Aorta (tissue), 5 donors: Measurements from ENCODE around the gene GNAI3. TPM values are rescaled to one million over a fixed set of nuclear protein-coding genes. Genes with fewer than 3 reads are reported as not detected.

Experiments used
- ATAC-seq: fragments of 200-7000 bp; cut with Tn5 transposase; one replicate; pipeline ENCODE4 v1.9.1; 2022; ENCODE audit warnings: moderate library complexity; ENCODE audit not compliant: low FRiP score
- DNase-seq, 2 donors: peaks; one replicate each; pipeline ENCODE4 v3.0.0-alpha.2; 2020
- H3K27ac ChIP-seq, 2 donors: one replicate each; pipeline ENCODE4 v1.5.1; 2013; ENCODE audit warnings: low read length in 2 of 2, mild to moderate bottlenecking in 2 of 2, moderate library complexity in 2 of 2, control low read depth in 1 of 2, inconsistent platforms in 1 of 2, low read depth in 1 of 2
- H3K27me3 ChIP-seq, 2 donors: one replicate each; pipeline ENCODE4 v1.6.1; 2013; ENCODE audit warnings: control low read depth in 1 of 2, low read length in 1 of 2, mild to moderate bottlenecking in 1 of 2, moderate library complexity in 1 of 2; ENCODE audit not compliant: insufficient read depth in 2 of 2, control insufficient read depth in 1 of 2
- H3K36me3 ChIP-seq, 2 donors: one replicate each; pipeline ENCODE4 v1.6.1; 2013; ENCODE audit warnings: control low read depth in 1 of 2, low read length in 1 of 2, mild to moderate bottlenecking in 1 of 2; ENCODE audit not compliant: insufficient read depth in 2 of 2, control insufficient read depth in 1 of 2
- H3K4me1 ChIP-seq, 2 donors: one replicate each; pipeline ENCODE4 v1.6.1; 2013; ENCODE audit warnings: low read length in 2 of 2, control low read depth in 1 of 2, mild to moderate bottlenecking in 1 of 2, moderate library complexity in 1 of 2; ENCODE audit not compliant: insufficient read depth in 2 of 2, control insufficient read depth in 1 of 2
- H3K4me3 ChIP-seq, 2 donors: one replicate each; pipeline ENCODE4 v1.5.1; 2013; ENCODE audit warnings: low read length in 2 of 2, control low read depth in 1 of 2, mild to moderate bottlenecking in 1 of 2
- H3K9me3 ChIP-seq: one replicate; pipeline ENCODE4 v1.6.1; 2013; ENCODE audit warnings: mild to moderate bottlenecking, low read length; ENCODE audit not compliant: control insufficient read depth
- WGBS, 2 donors: extraction: QIAGEN DNeasy Blood & Tissue Kit; methylation state at CpG; one replicate each; pipeline ENCODE4 v1.1.7; 2013; 5-methylcytosine and 5-hydroxymethylcytosine counted together
- intact Hi-C, 2 donors: fragments of 100-400 bp; cut with DNase I; formaldehyde crosslinking; loops; one replicate each; pipeline versions ENCODE4 v1.14.2 to v1.15.0; 2022
- polyA plus RNA-seq, 2 donors: library from polyadenylated mRNA; stranded (reverse); fragments of 200-250 nt; gene quantifications; one replicate each; pipeline ENCODE4 v1.2.3, GENCODE V29; 2013
- total RNA-seq, 2 donors: library from RNA; stranded (reverse); fragmentation: NEBNext Ultra II Directional; extraction: Animal tissue kit (Norgen Biotek cat#: 25700); gene quantifications; one replicate each; pipeline ENCODE4 v1.2.1, GENCODE V29; 2021
- donor health status: healthy with polysubstance abuse.
- donor health status: Bipolar disorder and iron deficiency.
- donor health status: DM: no; HTN: no; CAD: no.
- donor health status: DM: no; HTN: no; CAD: no.
- donor health status: DM: yes; HTN: yes; CAD: no.

Gene GNAI3
- total and polyA plus RNA-seq, 4 donors = 3.0 to 8.2 (median 5.1) TPM

DNA sequence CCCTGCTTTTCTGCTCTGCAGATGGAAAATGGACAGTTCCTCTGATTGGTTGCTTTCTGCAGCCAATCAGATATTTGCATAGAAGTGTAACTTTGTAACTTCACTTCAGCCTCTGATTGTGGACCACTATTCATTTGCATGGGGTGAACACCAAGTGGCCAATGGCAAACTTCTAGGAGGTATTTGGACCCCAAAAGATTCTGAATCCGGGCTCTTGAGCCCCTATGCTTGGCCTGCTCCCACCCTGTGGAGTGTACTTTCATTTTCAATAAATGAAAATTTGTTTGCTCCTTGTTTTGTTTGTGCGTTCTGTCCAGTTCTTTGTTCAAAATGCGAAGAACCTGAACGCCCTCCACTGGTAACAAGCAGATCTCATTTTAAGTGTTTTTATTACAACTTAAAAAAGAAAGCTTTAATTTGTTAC is 101.1 kb downstream of the GNAI3 start:
- WGBS, 2 donors = 59 to 81% methylated on average over 4 of the region's 4 CpGs
- Histone ChIP-seq H3K9me3 (no peaks in the 10 kb centered on the region), H3K36me3 (no peaks in the 10 kb centered on the region), H3K27ac (no peak overlapping the region), H3K27me3 (no peaks in the 10 kb centered on the region), H3K4me1 (peaks cover 0 to 5% of the 10 kb centered on the region in 2 donors), H3K4me3 (no peak overlapping the region)
- intact Hi-C loops = no loop called here
- ATAC-seq (no peak), DNase-seq (no peak)

- H3K4me1 ChIP-seq = peaks cover 0 to 5% of the 10 kb centered on the region in 2 donors
- no peaks in the 10 kb centered on the region for H3K36me3 ChIP-seq
- 4 to 9% methylated on average over 3 of the region's 3 CpGs for WGBS, 2 donors
- H3K9me3 ChIP-seq = no peaks in the 10 kb centered on the region
- intact Hi-C loops = no loop called here
- no peak for ATAC-seq
- H3K4me3 ChIP-seq = no peak overlapping the region
- no peak overlapping the region for H3K27ac ChIP-seq
- no peaks in the 10 kb centered on the region for H3K27me3 ChIP-seq
- DNase-seq = no peak
Measured at GRCh38 chr1:109650609-109651008, 102.2 kb downstream of the GNAI3 start.

DNA sequence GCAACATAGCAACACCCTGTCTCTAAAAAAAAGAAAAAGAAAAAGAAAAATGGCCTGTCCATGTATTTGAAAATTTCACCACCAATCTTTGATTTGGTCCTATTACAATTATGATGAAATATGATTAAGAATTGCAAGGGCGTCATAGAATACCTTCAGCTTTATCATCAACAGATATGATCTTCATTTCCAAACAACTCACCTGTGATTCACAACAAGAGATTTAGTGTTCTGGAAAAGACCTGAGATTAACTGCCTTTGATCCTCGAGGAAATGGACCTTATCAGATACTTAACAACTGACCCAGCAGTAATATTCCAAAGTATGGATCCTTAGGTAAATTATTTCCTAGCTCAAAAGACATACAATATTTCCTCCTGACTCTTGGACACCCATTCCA is 104.0 kb downstream of the GNAI3 start:
- Histone ChIP-seq H3K9me3 (no peaks in the 10 kb centered on the region), H3K27ac (no peak overlapping the region), H3K27me3 (no peaks in the 10 kb centered on the region), H3K4me1 (peaks cover 0 to 5% of the 10 kb centered on the region in 2 donors), H3K36me3 (no peaks in the 10 kb centered on the region), H3K4me3 (no peak overlapping the region)
- 92 to 98% methylated on average over 2 of the region's 2 CpGs for whole genome bisulfite sequencing, 2 donors
- DNase-seq (no peak), ATAC-seq (no peak)
- intact Hi-C loops = no loop called here

DNA sequence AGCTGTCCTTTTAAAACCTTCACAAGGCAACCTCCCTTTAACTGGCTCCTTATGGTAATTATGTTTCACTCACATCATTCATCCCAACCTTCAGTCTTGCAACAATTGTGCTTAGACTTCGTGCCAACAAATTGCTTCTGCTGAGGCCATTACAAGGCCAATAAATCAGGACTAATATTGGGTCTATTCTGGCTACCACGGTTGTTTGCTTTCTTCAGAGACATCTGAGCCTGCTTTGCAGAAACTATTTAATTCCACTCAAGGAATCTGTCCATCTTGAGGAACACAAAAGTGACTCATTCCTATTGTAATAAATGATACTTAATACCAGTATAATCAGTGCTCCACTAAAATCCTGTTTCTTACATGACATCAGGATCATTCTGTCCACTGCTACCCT is 104.9 kb downstream of the GNAI3 start:
- peaks cover 0 to 5% of the 10 kb centered on the region in 2 donors for H3K4me1 ChIP-seq
- no peaks in the 10 kb centered on the region for H3K9me3 ChIP-seq
- H3K36me3 ChIP-seq = no peaks in the 10 kb centered on the region
- intact Hi-C loops = no loop called here
- ATAC-seq = no peak
- DNase-seq = no peak
- no peak overlapping the region for H3K4me3 ChIP-seq
- WGBS, 2 donors = 80 to 81% methylated on average over 2 of the region's 2 CpGs
- H3K27me3 ChIP-seq = no peaks in the 10 kb centered on the region
- H3K27ac ChIP-seq = no peak overlapping the region

DNA sequence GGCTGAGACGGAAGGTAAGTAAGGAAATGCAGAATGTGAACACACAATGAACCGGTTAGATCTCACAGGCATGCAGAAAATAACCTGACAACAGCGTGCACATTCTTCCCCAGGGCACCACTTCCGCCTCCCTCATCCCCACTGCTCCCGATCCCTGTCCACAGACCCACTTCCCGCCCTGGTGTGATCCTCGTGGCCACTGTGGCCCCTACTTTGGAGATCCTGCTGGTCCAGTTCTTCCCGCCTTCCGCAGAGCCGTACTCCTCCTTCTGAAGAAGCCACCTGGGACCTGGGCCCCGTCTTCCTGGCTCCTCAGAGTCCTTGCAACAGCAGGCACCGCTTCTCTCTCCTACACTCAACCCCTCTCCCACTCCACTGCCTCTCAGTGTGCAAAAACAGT is 106.1 kb downstream of the GNAI3 start:
- H3K9me3 ChIP-seq = no peaks in the 10 kb centered on the region
- no peak for DNase-seq
- peaks cover 0 to 5% of the 10 kb centered on the region in 2 donors for H3K4me1 ChIP-seq
- H3K27me3 ChIP-seq = no peaks in the 10 kb centered on the region
- no peaks in the 10 kb centered on the region for H3K36me3 ChIP-seq
- no peak overlapping the region for H3K4me3 ChIP-seq
- intact Hi-C loops = no loop called here
- ATAC-seq = no peak
- peak overlapping the region in 1 of 2 donors; percentile 6 for H3K27ac ChIP-seq
- 90% methylated on average over 12 of the region's 12 CpGs for WGBS, 2 donors

- intact Hi-C loops = loop anchor here in 1 of 2 donors (1.0 kb wide), 1 partner anchor 11 kb away; no protein-coding TSS in a partner anchor
- WGBS, 2 donors = 2 to 3% methylated on average over 46 to 54 of the region's 54 CpGs
Measured at GRCh38 chr1:109655615-109656519, 107.5 kb downstream of the GNAI3 start, which contains the start of gene GSTM4. Gene GSTM4, plus strand, starts transcription at chr1:109656099. Its CDS starts 291 bp downstream, at chr1:109656390.

DNA sequence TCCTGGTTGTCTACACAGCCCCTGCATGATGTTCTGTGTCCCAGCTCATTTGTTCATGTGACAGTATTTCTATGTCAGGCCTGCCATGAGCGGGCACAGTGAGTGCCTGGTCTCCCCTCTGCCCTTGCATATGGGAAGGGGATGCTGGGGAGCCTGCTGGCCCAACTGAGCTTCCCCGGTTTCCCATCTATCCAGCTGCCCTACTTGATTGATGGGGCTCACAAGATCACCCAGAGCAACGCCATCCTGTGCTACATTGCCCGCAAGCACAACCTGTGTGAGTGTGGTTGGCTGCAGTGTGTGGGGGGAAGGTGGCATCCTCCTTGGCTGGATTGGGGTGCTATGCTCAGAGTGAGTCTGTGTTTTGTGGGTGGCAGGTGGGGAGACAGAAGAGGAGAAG is 109.0 kb downstream of the GNAI3 start:
- WGBS, 2 donors = 91 to 94% methylated on average over 4 of the region's 4 CpGs
- Histone ChIP-seq H3K36me3 (no peaks in the 10 kb centered on the region), H3K4me1 (no peaks in the 10 kb centered on the region), H3K9me3 (no peaks in the 10 kb centered on the region), H3K4me3 (no peak overlapping the region), H3K27ac (no peak overlapping the region), H3K27me3 (no peaks in the 10 kb centered on the region)
- DNase-seq = peak in 1 of 2 donors; percentile 64
- no peak for ATAC-seq
- intact Hi-C loops = no loop called here

More at GRCh38 chr1:109655615-109656519, 107.5 kb downstream of the GNAI3 start, which contains the start of gene GSTM4:
- H3K9me3 ChIP-seq = no peaks in the 10 kb centered on the region
- no peaks in the 10 kb centered on the region for H3K27me3 ChIP-seq
- ATAC-seq = peak; percentile 94
- H3K4me3 ChIP-seq = peak within 1 kb of the TSS; percentile 46 to 67
- H3K27ac ChIP-seq = peak within 1 kb of the TSS; percentile 43 to 85
- peak; percentile 93 to 96 for DNase-seq
- H3K4me1 ChIP-seq = no peaks in the 10 kb centered on the region
- no peaks in the 10 kb centered on the region for H3K36me3 ChIP-seq

GRCh38 chr1:109657970-109658369 is 109.6 kb downstream of the GNAI3 start:
- H3K27ac ChIP-seq = no peak overlapping the region
- no peaks in the 10 kb centered on the region for H3K36me3 ChIP-seq
- no peak overlapping the region for H3K4me3 ChIP-seq
- ATAC-seq = no peak
- 76% methylated on average over 7 of the region's 7 CpGs for WGBS, 2 donors
- no peaks in the 10 kb centered on the region for H3K27me3 ChIP-seq
- intact Hi-C loops = no loop called here
- H3K4me1 ChIP-seq = no peaks in the 10 kb centered on the region
- no peaks in the 10 kb centered on the region for H3K9me3 ChIP-seq
- DNase-seq = no peak
